ENCODE measurements around the gene PSMD1.

GRCh38 chr2:231134910-231135655 lies 78.4 kb downstream of the PSMD1 start:
- TF ChIP-seq ESRRG (CRISPR knock-in tag; IDR thresholded peaks at IDR 0.05) (no peak), CSDC2 (CRISPR knock-in tag; IDR thresholded peaks at IDR 0.05) (no peak), CREB5 (CRISPR knock-in tag; IDR thresholded peaks at IDR 0.05; ENCODE audit: low read depth) (no peak), ZNF8 (CRISPR knock-in tag; IDR thresholded peaks at IDR 0.05) (no peak), ZFP3 (CRISPR knock-in tag; IDR thresholded peaks at IDR 0.05) (no peak)
